H1 (cell line): Measurements from ENCODE around the gene GAMT. TPM values are rescaled to one million over a fixed set of nuclear protein-coding genes. Genes with fewer than 3 reads are reported as not detected.

Experiments used
- ATF2 ChIP-seq: IDR thresholded peaks from 2 replicates; pipeline ENCODE4 v1.6.1; 2012; ENCODE audit warnings: low read length, inconsistent platforms
- CBX8 ChIP-seq: fragments of 300-800, 300-1000 bp; sonication (generic); IDR thresholded peaks from 2 replicates; pipeline ENCODE4 v1.7.1; 2016; ENCODE audit warnings: low read depth, low read length, borderline replicate concordance
- EGR1 ChIP-seq: IDR thresholded peaks from 2 replicates; pipeline ENCODE4 v1.6.1; 2011; ENCODE audit warnings: low read depth, low read length, borderline replicate concordance
- EZH2 ChIP-seq: fragments of 200-600 bp; sonication (generic); IDR thresholded peaks from 2 replicates; pipeline ENCODE4 v1.7.1; 2012; ENCODE audit warnings: low read depth, mild to moderate bottlenecking, moderate library complexity, low read length, inconsistent platforms; ENCODE audit not compliant: severe bottlenecking
- HDAC6 ChIP-seq: IDR thresholded peaks from one replicate; pipeline ENCODE4 v1.7.1; 2012; ENCODE audit warnings: low read depth, mild to moderate bottlenecking, inconsistent platforms, low read length, moderate library complexity
- JUND ChIP-seq: IDR thresholded peaks from 2 replicates; pipeline ENCODE4 v1.6.1; 2011; ENCODE audit warnings: mild to moderate bottlenecking, improper control_type of control experiment, low read length
- MAX ChIP-seq: IDR thresholded peaks from 2 replicates; pipeline ENCODE4 v1.6.1; 2012; ENCODE audit warnings: inconsistent platforms
- NRF1 ChIP-seq: IDR thresholded peaks from 2 replicates; pipeline ENCODE4 v1.6.1; 2011; ENCODE audit warnings: mild to moderate bottlenecking, low read depth, low read length, improper control_type of control experiment
- RBBP5 ChIP-seq: IDR thresholded peaks from 2 replicates; pipeline ENCODE4 v1.7.1; 2012; ENCODE audit warnings: low read depth, mild to moderate bottlenecking, inconsistent platforms, low read length, moderate library complexity, borderline replicate concordance
- SRF ChIP-seq: IDR thresholded peaks from 2 replicates; pipeline ENCODE4 v1.6.1; 2011; ENCODE audit warnings: mild to moderate bottlenecking, low read depth, low read length, moderate library complexity
- polyA plus RNA-seq, 7 experiments: library from polyadenylated mRNA; depleted of rRNA in 3 of 7; stranded (reverse) in 5 of 7; unstranded in 2 of 7; fragments of >200 nt in 5 of 7; fragments of 200-250 nt in 2 of 7; gene quantifications; 1 replicate in 5 of 7; 2 replicates in 1 of 7; 4 replicates in 1 of 7; pipeline versions ENCODE4 v1.2.1 to v1.2.3, GENCODE V29; 2011 to 2013; ENCODE audit warnings: missing spikeins in 2 of 7, mixed read lengths in 2 of 7
- total RNA-seq: library from RNA; stranded (reverse); fragmentation: NEBNext Ultra II Directional; extraction: Animal tissue kit (Norgen Biotek cat#: 25700); gene quantifications from 2 replicates; pipeline ENCODE4 v1.2.1, GENCODE V29; 2021
- TF ChIP-seq, protein P1 (sequence below): IDR thresholded peaks from 2 replicates; pipeline ENCODE4 v1.6.1; 2011; ENCODE audit warnings: low read length, improper control_type of control experiment

Gene GAMT
- total and polyA plus RNA-seq, 2 of the 8 experiments (the other 6 are each of a cell fraction or from before 2014, with no cell fraction given): 17.2 to 35.6 TPM

- TF ChIP-seq EZH2 (no peak), SRF (no peak), CBX8 (no peak), EGR1 (no peak), ATF2 (no peak), RBBP5 (no peak), JUND (no peak), NRF1 (no peak), HDAC6 (no peak), MAX (no peak)
- TF ChIP-seq, protein P1, sequence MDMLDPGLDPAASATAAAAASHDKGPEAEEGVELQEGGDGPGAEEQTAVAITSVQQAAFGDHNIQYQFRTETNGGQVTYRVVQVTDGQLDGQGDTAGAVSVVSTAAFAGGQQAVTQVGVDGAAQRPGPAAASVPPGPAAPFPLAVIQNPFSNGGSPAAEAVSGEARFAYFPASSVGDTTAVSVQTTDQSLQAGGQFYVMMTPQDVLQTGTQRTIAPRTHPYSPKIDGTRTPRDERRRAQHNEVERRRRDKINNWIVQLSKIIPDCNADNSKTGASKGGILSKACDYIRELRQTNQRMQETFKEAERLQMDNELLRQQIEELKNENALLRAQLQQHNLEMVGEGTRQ: no peak
- TF ChIP-seq, all 59 proteins: peak for 0
These were observed 35.7 kb downstream of the GAMT start (continued) for GRCh38 chr19:1365319-1366269.
